KG1 (cell line): Measurements from ENCODE around the gene GLRX5.

ENCODE experiments used
- DNase-seq: peaks from one replicate; lab custom pipeline; 2025; lab: John Stamatoyannopoulos, UW

Gene GLRX5

GRCh38 chr14:95536036-95536593 lies 1.3 kb downstream of the GLRX5 start:
- DNase-seq: no peak

- no peak for DNase-seq
Measured at GRCh38 chr14:95536671-95537070, 1.8 kb downstream of the GLRX5 start.

GRCh38 chr14:95537298-95538089 lies 2.6 kb downstream of the GLRX5 start:
- no peak for DNase-seq

- DNase-seq: no peak
Measured at GRCh38 chr14:95538801-95539509, 4.1 kb downstream of the GLRX5 start.

GRCh38 chr14:95540236-95540855 lies 5.5 kb downstream of the GLRX5 start:
- no peak for DNase-seq

GRCh38 chr14:95541346-95541745 lies 6.5 kb downstream of the GLRX5 start:
- DNase-seq: no peak

- no peak for DNase-seq
Measured at GRCh38 chr14:95541932-95542930, 7.4 kb downstream of the GLRX5 start.

GRCh38 chr14:95543021-95543420 lies 8.2 kb downstream of the GLRX5 start:
- no peak for DNase-seq

GRCh38 chr14:95544588-95544987 lies 9.7 kb downstream of the GLRX5 start:
- DNase-seq: no peak

GRCh38 chr14:95545515-95546168 lies 10.8 kb downstream of the GLRX5 start:
- no peak for DNase-seq

GRCh38 chr14:95547272-95547625 lies 12.4 kb downstream of the GLRX5 start:
- no peak for DNase-seq

- DNase-seq: no peak
Measured at GRCh38 chr14:95547626-95548327, 12.9 kb downstream of the GLRX5 start.

GRCh38 chr14:95548328-95548929 lies 13.6 kb downstream of the GLRX5 start:
- no peak for DNase-seq

- DNase-seq: no peak
Measured at GRCh38 chr14:95549656-95550585, 15.1 kb downstream of the GLRX5 start.

GRCh38 chr14:95551435-95551834 lies 16.6 kb downstream of the GLRX5 start:
- DNase-seq: no peak

- no peak for DNase-seq
Measured at GRCh38 chr14:95553141-95553540, 18.3 kb downstream of the GLRX5 start.

GRCh38 chr14:95555053-95555452 lies 20.2 kb downstream of the GLRX5 start:
- DNase-seq: no peak

- no peak for DNase-seq
Measured at GRCh38 chr14:95557291-95557690, 22.4 kb downstream of the GLRX5 start.

GRCh38 chr14:95557832-95558231 lies 23.0 kb downstream of the GLRX5 start:
- no peak for DNase-seq
